Esophagus (tissue), 2 donors: ENCODE data around the gene ALDH6A1. TPM values are rescaled to one million over a fixed set of nuclear protein-coding genes. Genes with fewer than 3 reads are reported as not detected.

Source experiments
- polyA plus RNA-seq, 2 donors: library from polyadenylated mRNA; stranded (reverse); fragments of 200-250 nt; gene quantifications; one replicate each; pipeline ENCODE4 v1.2.3, GENCODE V29; 2013
- donor health status: healthy with polysubstance abuse.
- donor health status: Bipolar disorder and iron deficiency.

Gene ALDH6A1
- polyA plus RNA-seq, 2 donors = 7.2 TPM

Other genes with a start within 250 kb of the ALDH6A1 start
- gene PTGR2, start 232.6 kb downstream of the ALDH6A1 start, polyA plus RNA-seq = 1 to 10 TPM; 3.0 to 4.2 TPM
- gene ZNF410, start 197.6 kb downstream of the ALDH6A1 start, polyA plus RNA-seq = 10 to 100 TPM; 24.6 to 29.9 TPM
- 1 to 10 TPM; 1.6 to 1.9 TPM for gene FAM161B, start 134.4 kb downstream of the ALDH6A1 start, polyA plus RNA-seq
- 10 to 100 TPM; 11.2 to 16.4 TPM for gene COQ6, start 134.2 kb downstream of the ALDH6A1 start, polyA plus RNA-seq
- 1 to 10 TPM; 8.1 to 8.3 TPM for gene ENTPD5, start 65.2 kb downstream of the ALDH6A1 start, polyA plus RNA-seq
- gene BBOF1, start 65.1 kb downstream of the ALDH6A1 start, polyA plus RNA-seq = 1 to 10 TPM; 2.4 TPM
- gene LIN52, start 503 bp upstream of the ALDH6A1 start, polyA plus RNA-seq = 1 to 10 TPM; 2.8 to 3.0 TPM
- not detected for gene VSX2, start 155.0 kb upstream of the ALDH6A1 start, polyA plus RNA-seq
- gene ABCD4, start 218.5 kb upstream of the ALDH6A1 start, polyA plus RNA-seq = 10 to 100 TPM; 19.2 to 38.4 TPM